ENCODE results near the gene PDZRN3. TPM values are rescaled to one million over a fixed set of nuclear protein-coding genes. Genes with fewer than 3 reads are reported as not detected.

PDZRN3 gene
- total RNA-seq, 1 experiment from 2014 or later: not detected

DNA sequence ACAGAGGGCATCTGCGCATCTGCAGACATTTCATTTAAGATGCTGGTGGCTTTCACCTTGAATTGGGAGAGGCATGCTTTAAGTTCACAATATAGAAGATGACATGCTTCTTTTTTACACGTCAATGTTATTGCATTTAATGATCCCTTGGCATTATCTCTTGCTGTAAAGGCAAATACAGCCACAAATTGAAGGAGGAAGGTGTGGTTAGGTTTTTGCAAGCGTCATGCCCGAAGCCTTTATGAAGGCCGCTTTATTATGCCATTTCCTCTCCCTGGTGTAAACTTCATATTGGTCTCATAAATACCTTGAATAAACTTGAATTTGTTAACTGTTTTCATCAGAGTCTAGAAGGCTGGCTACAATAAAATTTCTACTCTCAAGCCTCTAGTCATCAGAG is 212.7 kb downstream of the PDZRN3 start:
- ChIA-PET POLR2A (ENCODE audit: unreplicated experiment) (no interaction called here), CTCF (no interaction called here)
- Histone ChIP-seq H2AFZ (no peak overlapping the region), H3K4me3 (no peak overlapping the region), H3K4me1 (replicated peaks; ENCODE audit: insufficient read depth) (no peaks in the 10 kb centered on the region), H3K36me3 (ENCODE audit: low read depth) (no peaks in the 10 kb centered on the region), H3K79me2 (ENCODE audit: low read depth) (no peaks in the 10 kb centered on the region), H3K9me3 (ENCODE audit: insufficient read depth, low read depth) (no peaks in the 10 kb centered on the region), H3K27ac (no peak overlapping the region), H4K20me1 (ENCODE audit: insufficient read depth) (no peaks in the 10 kb centered on the region), H3F3A (ENCODE audit: insufficient read depth, low read depth) (no peaks in the 10 kb centered on the region), H3K4me2 (no peak overlapping the region), H3K9me2 (ENCODE audit: insufficient read depth) (no peaks in the 10 kb centered on the region), H3K27me3 (ENCODE audit: insufficient read depth, low read depth) (peaks cover 16% of the 10 kb centered on the region; the same call in 1 of the 2 replicates)
- BruUV-seq (replicated peaks): no TSS peak
- TF ChIP-seq, protein P1, sequence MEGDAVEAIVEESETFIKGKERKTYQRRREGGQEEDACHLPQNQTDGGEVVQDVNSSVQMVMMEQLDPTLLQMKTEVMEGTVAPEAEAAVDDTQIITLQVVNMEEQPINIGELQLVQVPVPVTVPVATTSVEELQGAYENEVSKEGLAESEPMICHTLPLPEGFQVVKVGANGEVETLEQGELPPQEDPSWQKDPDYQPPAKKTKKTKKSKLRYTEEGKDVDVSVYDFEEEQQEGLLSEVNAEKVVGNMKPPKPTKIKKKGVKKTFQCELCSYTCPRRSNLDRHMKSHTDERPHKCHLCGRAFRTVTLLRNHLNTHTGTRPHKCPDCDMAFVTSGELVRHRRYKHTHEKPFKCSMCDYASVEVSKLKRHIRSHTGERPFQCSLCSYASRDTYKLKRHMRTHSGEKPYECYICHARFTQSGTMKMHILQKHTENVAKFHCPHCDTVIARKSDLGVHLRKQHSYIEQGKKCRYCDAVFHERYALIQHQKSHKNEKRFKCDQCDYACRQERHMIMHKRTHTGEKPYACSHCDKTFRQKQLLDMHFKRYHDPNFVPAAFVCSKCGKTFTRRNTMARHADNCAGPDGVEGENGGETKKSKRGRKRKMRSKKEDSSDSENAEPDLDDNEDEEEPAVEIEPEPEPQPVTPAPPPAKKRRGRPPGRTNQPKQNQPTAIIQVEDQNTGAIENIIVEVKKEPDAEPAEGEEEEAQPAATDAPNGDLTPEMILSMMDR (conservative IDR thresholded peaks at IDR 0.05): no peak
- TF ChIP-seq EZH2 (IDR thresholded peaks at IDR 0.05; ENCODE audit: low read depth): no peak
- DNase-seq: no peak
- intact Hi-C loops (cut with micrococcal nuclease; ENCODE audit: unreplicated experiment): no loop called here

- POLR2A ChIA-PET (ENCODE audit: unreplicated experiment): no interaction called here
- Histone ChIP-seq H3K27me3 (ENCODE audit: insufficient read depth, low read depth) (peaks cover 16% of the 10 kb centered on the region; the same call in 1 of the 2 replicates), H4K20me1 (ENCODE audit: insufficient read depth) (no peaks in the 10 kb centered on the region), H3K9me2 (ENCODE audit: insufficient read depth) (no peaks in the 10 kb centered on the region), H3K27ac (no peak overlapping the region), H3K36me3 (ENCODE audit: low read depth) (no peaks in the 10 kb centered on the region), H3F3A (ENCODE audit: insufficient read depth, low read depth) (no peaks in the 10 kb centered on the region), H3K9me3 (ENCODE audit: insufficient read depth, low read depth) (no peaks in the 10 kb centered on the region), H2AFZ (no peak overlapping the region), H3K79me2 (ENCODE audit: low read depth) (no peaks in the 10 kb centered on the region), H3K4me3 (no peak overlapping the region), H3K4me1 (replicated peaks; ENCODE audit: insufficient read depth) (no peaks in the 10 kb centered on the region), H3K4me2 (no peak overlapping the region)
- intact Hi-C loops (cut with micrococcal nuclease; ENCODE audit: unreplicated experiment): no loop called here
- CTCF ChIA-PET: no interaction called here
- no TSS peak for BruUV-seq (replicated peaks)
- no peak for DNase-seq
- TF ChIP-seq, protein P1 (conservative IDR thresholded peaks at IDR 0.05): no peak
- no peak for TF ChIP-seq EZH2 (IDR thresholded peaks at IDR 0.05; ENCODE audit: low read depth)
These were observed 213.2 kb downstream of the PDZRN3 start for GRCh38 chr3:73411545-73411944.

DNA sequence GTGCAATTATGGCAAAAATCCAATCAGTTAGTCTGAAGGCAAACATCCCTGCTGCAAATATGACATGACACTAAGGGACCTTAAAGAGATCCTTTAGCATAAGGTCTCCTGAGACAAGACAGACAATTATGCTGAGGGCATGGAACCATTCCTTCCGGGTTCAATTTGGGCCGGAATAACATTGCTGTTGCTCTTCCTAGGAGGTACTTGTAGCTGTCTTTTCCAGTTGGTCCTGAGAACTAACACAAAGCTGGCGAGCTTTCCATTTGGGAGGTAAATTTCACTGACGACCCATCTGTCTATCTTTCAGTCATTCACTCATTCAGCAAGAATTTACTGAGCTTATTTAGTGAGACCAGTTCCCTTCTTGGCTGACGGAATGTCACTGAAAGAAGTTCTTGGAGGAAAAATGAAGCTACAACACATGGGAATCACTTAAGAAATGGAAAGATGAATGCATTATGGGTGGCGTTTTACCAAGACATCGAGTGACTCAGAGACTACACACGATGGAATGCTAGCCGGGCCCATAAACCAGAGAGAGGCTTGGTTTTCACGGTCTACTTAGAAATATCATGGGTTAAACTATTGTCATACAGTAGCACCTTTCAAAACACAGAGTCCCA is 215.5 kb downstream of the PDZRN3 start:
- Histone ChIP-seq H3F3A (ENCODE audit: insufficient read depth, low read depth) (no peaks in the 10 kb centered on the region), H3K4me1 (replicated peaks; ENCODE audit: insufficient read depth) (no peaks in the 10 kb centered on the region), H3K27me3 (ENCODE audit: insufficient read depth, low read depth) (peaks cover 26% of the 10 kb centered on the region), H3K9me3 (ENCODE audit: insufficient read depth, low read depth) (no peaks in the 10 kb centered on the region), H3K9me2 (ENCODE audit: insufficient read depth) (no peaks in the 10 kb centered on the region), H3K4me3 (no peak overlapping the region), H3K36me3 (ENCODE audit: low read depth) (no peaks in the 10 kb centered on the region), H3K27ac (no peak overlapping the region), H2AFZ (no peak overlapping the region), H4K20me1 (ENCODE audit: insufficient read depth) (no peaks in the 10 kb centered on the region), H3K79me2 (ENCODE audit: low read depth) (no peaks in the 10 kb centered on the region), H3K4me2 (no peak overlapping the region)
- no peak for DNase-seq
- intact Hi-C loops (cut with micrococcal nuclease; ENCODE audit: unreplicated experiment): no loop called here
- no TSS peak for BruUV-seq (replicated peaks)
- ChIA-PET CTCF (no interaction called here), POLR2A (ENCODE audit: unreplicated experiment) (no interaction called here)
- no peak for TF ChIP-seq EZH2 (IDR thresholded peaks at IDR 0.05; ENCODE audit: low read depth)
- TF ChIP-seq, protein P1 (conservative IDR thresholded peaks at IDR 0.05): no peak

Data from PC-9 (cell line).